Activated CD4-positive, alpha-beta T cell treated with anti-CD3 and anti-CD28 coated beads, Interleukin-2, Interleukin-6, amounts not matched to agents 100 ng/mL and 50 ng/mL, durations not matched to agents 16 hours and 8 hours (primary cell): Measurements from ENCODE around the gene IFNW1.

Source experiments
- DNase-seq: peaks from one replicate; pipeline ENCODE4 v3.0.0-alpha.2; 2020

The IFNW1 gene

GRCh38 chr9:21104787-21105186 is 36.8 kb downstream of the IFNW1 start:
- no peak for DNase-seq

DNA sequence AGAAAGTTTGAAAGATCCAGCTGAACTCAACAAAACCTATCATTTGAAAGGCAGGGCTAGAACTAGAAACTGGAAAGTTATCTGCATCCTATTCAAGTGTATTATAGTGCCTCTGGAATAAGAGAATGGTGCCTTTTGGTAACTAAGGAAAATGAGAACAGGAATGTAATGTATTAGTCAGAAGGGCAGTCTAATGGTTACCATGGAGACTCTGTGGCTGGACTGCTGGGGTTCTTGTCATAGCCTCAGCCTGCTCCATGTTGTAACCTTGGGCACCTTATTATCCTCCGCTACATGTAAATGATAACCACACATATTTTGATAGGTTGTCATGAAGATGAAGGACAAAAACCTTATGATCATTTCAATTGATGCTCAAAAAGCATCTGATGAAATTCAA is 39.3 kb downstream of the IFNW1 start:
- DNase-seq = no peak

DNA sequence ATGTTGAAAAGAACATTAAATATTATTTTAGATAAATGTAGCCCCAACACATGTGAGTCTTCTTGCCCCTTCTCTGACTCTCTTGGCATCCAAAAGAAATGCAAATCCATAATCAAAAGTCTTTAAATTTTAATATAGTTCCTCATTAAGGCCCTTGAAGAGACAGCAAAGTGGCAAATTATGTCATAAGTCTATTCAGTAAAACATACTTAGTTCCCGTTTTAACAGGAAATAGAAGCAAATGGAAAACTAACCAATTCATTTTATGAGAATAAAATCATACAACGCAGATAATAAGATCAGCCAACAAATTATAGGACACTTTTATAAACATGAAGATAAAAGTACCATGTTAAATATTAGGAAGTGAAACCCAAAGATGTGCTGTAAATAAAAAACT is 43.8 kb downstream of the IFNW1 start:
- no peak for DNase-seq

- DNase-seq = no peak
Observed at GRCh38 chr9:21096901-21097255, 44.8 kb downstream of the IFNW1 start.

GRCh38 chr9:21096172-21096900 is 45.3 kb downstream of the IFNW1 start:
- peak; percentile 60 for DNase-seq

DNA sequence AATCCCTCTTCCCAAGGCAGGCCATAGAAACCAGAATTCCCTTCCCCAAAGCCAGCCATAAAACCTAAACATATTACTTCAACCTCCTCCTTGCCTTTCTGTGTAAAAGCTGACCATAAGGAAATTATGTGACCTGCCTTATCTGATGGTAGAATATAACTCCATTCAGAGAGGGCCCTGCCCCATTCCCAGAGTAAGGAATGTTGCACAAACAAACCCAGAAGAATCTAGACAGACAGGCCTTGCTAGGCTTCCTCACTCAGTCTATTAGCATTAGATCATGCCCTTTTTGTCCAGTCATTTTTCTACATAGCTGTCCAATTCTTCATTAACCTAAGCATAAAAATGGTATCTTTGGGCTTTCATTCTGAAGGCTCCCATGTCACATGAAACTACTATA is 46.1 kb downstream of the IFNW1 start:
- no peak for DNase-seq
